ENCODE data around the gene GPER1. TPM values are rescaled to one million over a fixed set of nuclear protein-coding genes. Genes with fewer than 3 reads are reported as not detected.
"Not testable (repeated sequence)": the region's sequence is repeated elsewhere in the genome, so short reads cannot be mapped to it uniquely, and the experiment has no call there.

The GPER1 gene
- total RNA-seq, 1 donor from 2014 or later, result 6.7 TPM

GRCh38 chr7:1070544-1071011 lies 17.3 kb upstream of the GPER1 start:
- no peak for DNase-seq

GRCh38 chr7:1071731-1072254 lies 16.1 kb upstream of the GPER1 start:
- no peak for DNase-seq

GRCh38 chr7:1073142-1073977 lies 14.6 kb upstream of the GPER1 start:
- DNase-seq, result no peak

GRCh38 chr7:1074018-1074417 lies 13.9 kb upstream of the GPER1 start:
- DNase-seq, result not testable (repeated sequence)

- no peak for DNase-seq
Measured at GRCh38 chr7:1074593-1075431, 13.1 kb upstream of the GPER1 start.

GRCh38 chr7:1076184-1077072 lies 11.5 kb upstream of the GPER1 start:
- no peak for DNase-seq

GRCh38 chr7:1078519-1078918 lies 9.4 kb upstream of the GPER1 start:
- no peak for DNase-seq

- no peak for DNase-seq
Measured at GRCh38 chr7:1078985-1079384, 8.9 kb upstream of the GPER1 start.

- no peak for DNase-seq
Measured at GRCh38 chr7:1079546-1079945, 8.4 kb upstream of the GPER1 start.

GRCh38 chr7:1080252-1080920 lies 7.5 kb upstream of the GPER1 start:
- DNase-seq, result no peak

GRCh38 chr7:1080921-1081255 lies 7.0 kb upstream of the GPER1 start:
- DNase-seq, result no peak

- no peak for DNase-seq
Measured at GRCh38 chr7:1081336-1081735, 6.6 kb upstream of the GPER1 start.

GRCh38 chr7:1081931-1082401 lies 5.9 kb upstream of the GPER1 start:
- DNase-seq, result no peak

- no peak for DNase-seq
Measured at GRCh38 chr7:1083729-1084657, 3.9 kb upstream of the GPER1 start.

GRCh38 chr7:1085266-1085665 lies 2.6 kb upstream of the GPER1 start:
- no peak for DNase-seq

- no peak for DNase-seq
Measured at GRCh38 chr7:1085910-1086421, 1.9 kb upstream of the GPER1 start.

GRCh38 chr7:1086588-1087464 lies 1.1 kb upstream of the GPER1 start:
- DNase-seq, result peak; percentile 78

- no peak for DNase-seq
Measured at GRCh38 chr7:1087465-1087814, 473 bp upstream of the GPER1 start.

GRCh38 chr7:1090236-1090635 lies 2.3 kb downstream of the GPER1 start:
- DNase-seq, result no peak
